Measurements from ENCODE around the gene WDPCP.
"Not testable (repeated sequence)": the region's sequence is repeated elsewhere in the genome, so short reads cannot be mapped to it uniquely, and the experiment has no call there.

Gene WDPCP

GRCh38 chr2:63218800-63219526, 369.3 kb downstream of the WDPCP start:
- no peak for DNase-seq

- DNase-seq, result no peak
Observed at GRCh38 chr2:63195310-63195709, 393.0 kb downstream of the WDPCP start.

- no peak for DNase-seq
Observed at GRCh38 chr2:63194175-63194574, 394.1 kb downstream of the WDPCP start.

- no peak for DNase-seq
Observed at GRCh38 chr2:63192889-63193774, 395.1 kb downstream of the WDPCP start.

- no peak for DNase-seq
Observed at GRCh38 chr2:63192169-63192888, 395.9 kb downstream of the WDPCP start.

- no peak for DNase-seq
Observed at GRCh38 chr2:63189026-63189425, 399.3 kb downstream of the WDPCP start.

GRCh38 chr2:63186331-63186730, 401.9 kb downstream of the WDPCP start:
- DNase-seq, result no peak

- DNase-seq, result no peak
Observed at GRCh38 chr2:63163161-63163820, 425.0 kb downstream of the WDPCP start.

GRCh38 chr2:63159262-63159661, 429.0 kb downstream of the WDPCP start:
- DNase-seq, result no peak

GRCh38 chr2:63136683-63137082, 451.6 kb downstream of the WDPCP start:
- DNase-seq, result not testable (repeated sequence)

- no peak for DNase-seq
Observed at GRCh38 chr2:63132020-63132419, 456.3 kb downstream of the WDPCP start.

GRCh38 chr2:63131196-63131595, 457.1 kb downstream of the WDPCP start:
- no peak for DNase-seq

GRCh38 chr2:63127594-63127993, 460.7 kb downstream of the WDPCP start:
- no peak for DNase-seq

GRCh38 chr2:63124850-63125249, 463.4 kb downstream of the WDPCP start:
- no peak for DNase-seq

- no peak for DNase-seq
Observed at GRCh38 chr2:63124218-63124617, 464.1 kb downstream of the WDPCP start.

- no peak for DNase-seq
Observed at GRCh38 chr2:63122921-63123320, 465.4 kb downstream of the WDPCP start.

- DNase-seq, result no peak
Observed at GRCh38 chr2:63121055-63121834, 467.0 kb downstream of the WDPCP start.

GRCh38 chr2:63118821-63119220, 469.5 kb downstream of the WDPCP start:
- no peak for DNase-seq

- no peak for DNase-seq
Observed at GRCh38 chr2:63104482-63104881, 483.8 kb downstream of the WDPCP start.

- DNase-seq, result no peak
Observed at GRCh38 chr2:63101954-63102353, 486.3 kb downstream of the WDPCP start.

- DNase-seq, result no peak
Observed at GRCh38 chr2:63099032-63099431, 489.2 kb downstream of the WDPCP start.

GRCh38 chr2:63096491-63096890, 491.8 kb downstream of the WDPCP start:
- no peak for DNase-seq
